Caco-2 (cell line): ENCODE data around the gene RNF14. TPM values are rescaled to one million over a fixed set of nuclear protein-coding genes. Genes with fewer than 3 reads are reported as not detected.

Experiments
- BruUV-seq: library from RNA; stranded (reverse); fragments of 400-500 nt; replicated peaks from 2 replicates; lab custom pipeline; 2021; lab: Mats Ljungman, UMichigan
- CTCF ChIA-PET: fragments of 300-600 bp; sonication (Branson Sonifier 250); formaldehyde crosslinking; loops from one replicate; lab custom pipeline; 2022; ENCODE audit warnings: antibody characterized with exemption; lab: Charles Lee
- POLR2A ChIA-PET: fragments of 300-600 bp; sonication (Branson Sonifier 250); formaldehyde crosslinking; loops from one replicate; lab custom pipeline; 2022; ENCODE audit warnings: antibody characterized with exemption; lab: Charles Lee
- DNase-seq, 2 experiments: peaks; one replicate each; pipeline versions ENCODE4 v3.0.0 to v3.0.0-alpha.2; 2020 to 2022
- H3K27me3 ChIP-seq: replicated peaks from 2 replicates; pipeline ENCODE4 v1.6.0; 2011; ENCODE audit warnings: low read length; ENCODE audit not compliant: control insufficient read depth, insufficient read depth
- H3K36me3 ChIP-seq: 2 replicates; pipeline ENCODE4 v1.5.1; 2011; ENCODE audit warnings: low read length; ENCODE audit not compliant: control insufficient read depth, insufficient read depth
- H3K4me1 ChIP-seq: fragments of 250-450 bp; sonication (Bioruptor Pico); 2 replicates; pipeline ENCODE4 v1.5.1; 2020; ENCODE audit warnings: mild to moderate bottlenecking
- H3K4me3 ChIP-seq: 2 replicates; pipeline ENCODE4 v1.5.1; 2011; ENCODE audit warnings: low read depth, mild to moderate bottlenecking, control low read depth, low read length
- H3K9me3 ChIP-seq: fragments of 250-450 bp; sonication (Bioruptor Pico); 2 replicates; pipeline ENCODE4 v1.5.1; 2020; ENCODE audit warnings: mild to moderate bottlenecking, moderate library complexity
- H3K27ac Mint-ChIP-seq: one replicate; pipeline ENCODE4 v1.8.0; 2022; ENCODE audit warnings: mixed read lengths; ENCODE audit not compliant: unreplicated experiment
- H3K27me3 Mint-ChIP-seq: one replicate; pipeline ENCODE4 v1.8.0; 2022; ENCODE audit warnings: mixed read lengths; ENCODE audit not compliant: insufficient read depth, unreplicated experiment
- H3K36me3 Mint-ChIP-seq: one replicate; pipeline ENCODE4 v1.8.0; 2022; ENCODE audit warnings: mild to moderate bottlenecking, mixed read lengths; ENCODE audit not compliant: insufficient read depth, unreplicated experiment
- H3K4me1 Mint-ChIP-seq: one replicate; pipeline ENCODE4 v1.8.0; 2022; ENCODE audit warnings: low read depth, mixed read lengths; ENCODE audit not compliant: unreplicated experiment
- H3K4me3 Mint-ChIP-seq: one replicate; pipeline ENCODE4 v1.8.0; 2022; ENCODE audit warnings: mild to moderate bottlenecking, moderate library complexity, mixed read lengths; ENCODE audit not compliant: unreplicated experiment
- H3K9me3 Mint-ChIP-seq: one replicate; pipeline ENCODE4 v1.8.0; 2022; ENCODE audit warnings: mixed read lengths; ENCODE audit not compliant: unreplicated experiment
- intact Hi-C: fragments of 100-400 bp; cut with micrococcal nuclease; formaldehyde crosslinking; loops from one replicate; pipeline ENCODE4 v1.10.0; 2022; ENCODE audit not compliant: unreplicated experiment
- total RNA-seq: library from RNA; stranded (reverse); gene quantifications from 2 replicates; pipeline ENCODE4 v1.2.3, GENCODE V29; 2022
- TF ChIP-seq, protein P1 (sequence below), 2 experiments: fragments of 200-600 bp in 1 of 2; IDR thresholded peaks; 1 replicate in 1 of 2; 2 replicates in 1 of 2; pipeline versions ENCODE4 v1.5.1 to v1.8.0; 2011 to 2022; ENCODE audit warnings: antibody characterized with exemption in 1 of 2, control low read depth in 1 of 2, inconsistent platforms in 1 of 2, low read depth in 1 of 2, low read length in 1 of 2, mild to moderate bottlenecking in 1 of 2, moderate library complexity in 1 of 2; ENCODE audit not compliant: insufficient read depth in 1 of 2, severe bottlenecking in 1 of 2, unreplicated experiment in 1 of 2

Gene RNF14
- total RNA-seq, 1 experiment from 2014 or later, result 38.7 TPM

DNA sequence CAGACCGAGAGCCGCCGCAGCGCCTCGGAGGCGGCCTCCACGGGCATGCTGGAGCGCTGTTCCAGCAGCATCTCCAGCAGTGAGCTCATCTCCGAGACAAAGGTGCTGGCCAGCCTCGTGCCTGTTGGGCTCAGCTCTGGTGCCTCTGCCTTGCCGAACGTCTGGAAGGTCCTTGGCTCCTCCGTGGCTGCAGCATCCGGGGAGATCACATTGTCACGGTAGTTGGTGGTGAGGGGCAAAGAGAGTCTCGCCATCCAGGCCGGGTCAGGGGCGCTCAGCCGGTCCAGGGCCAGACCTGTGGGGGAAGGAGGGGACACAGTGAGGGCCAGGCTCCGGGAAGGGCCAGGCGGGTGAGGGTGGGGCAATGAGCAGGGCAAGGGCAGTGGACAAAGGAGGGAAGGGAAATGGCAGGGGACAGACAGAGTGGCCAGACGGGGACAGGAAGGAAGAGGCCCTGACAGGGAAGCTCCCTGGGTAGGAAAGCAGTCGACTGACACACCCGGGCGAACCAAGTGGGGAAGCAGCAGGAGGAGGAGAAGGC lies 23.3 kb upstream of the RNF14 start:
- intact Hi-C loops, result no loop called here
- Histone ChIP-seq H3K36me3 (no peaks in the 10 kb centered on the region), H3K4me1 (no peaks in the 10 kb centered on the region), H3K27me3 (no peaks in the 10 kb centered on the region), H3K4me3 (no peak overlapping the region), H3K9me3 (no peaks in the 10 kb centered on the region)
- Mint-ChIP-seq H3K27me3 (no peaks in the 10 kb centered on the region), H3K9me3 (no peaks in the 10 kb centered on the region), H3K27ac (no peak overlapping the region), H3K36me3 (peaks cover 6% of the 10 kb centered on the region), H3K4me1 (no peaks in the 10 kb centered on the region), H3K4me3 (no peak overlapping the region)
- ChIA-PET CTCF (interaction anchor here (1.7 kb wide), 1 partner anchor 15 kb away, joined by 6 read pairs; no protein-coding TSS in a partner anchor), POLR2A (no interaction called here)
- TF ChIP-seq, protein P1, sequence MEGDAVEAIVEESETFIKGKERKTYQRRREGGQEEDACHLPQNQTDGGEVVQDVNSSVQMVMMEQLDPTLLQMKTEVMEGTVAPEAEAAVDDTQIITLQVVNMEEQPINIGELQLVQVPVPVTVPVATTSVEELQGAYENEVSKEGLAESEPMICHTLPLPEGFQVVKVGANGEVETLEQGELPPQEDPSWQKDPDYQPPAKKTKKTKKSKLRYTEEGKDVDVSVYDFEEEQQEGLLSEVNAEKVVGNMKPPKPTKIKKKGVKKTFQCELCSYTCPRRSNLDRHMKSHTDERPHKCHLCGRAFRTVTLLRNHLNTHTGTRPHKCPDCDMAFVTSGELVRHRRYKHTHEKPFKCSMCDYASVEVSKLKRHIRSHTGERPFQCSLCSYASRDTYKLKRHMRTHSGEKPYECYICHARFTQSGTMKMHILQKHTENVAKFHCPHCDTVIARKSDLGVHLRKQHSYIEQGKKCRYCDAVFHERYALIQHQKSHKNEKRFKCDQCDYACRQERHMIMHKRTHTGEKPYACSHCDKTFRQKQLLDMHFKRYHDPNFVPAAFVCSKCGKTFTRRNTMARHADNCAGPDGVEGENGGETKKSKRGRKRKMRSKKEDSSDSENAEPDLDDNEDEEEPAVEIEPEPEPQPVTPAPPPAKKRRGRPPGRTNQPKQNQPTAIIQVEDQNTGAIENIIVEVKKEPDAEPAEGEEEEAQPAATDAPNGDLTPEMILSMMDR (IDR thresholded peaks at IDR 0.05; ENCODE audit: insufficient read depth in 1 of 2, low read depth in 1 of 2, low read length in 1 of 2, severe bottlenecking in 1 of 2, unreplicated experiment in 1 of 2), result no peak
- DNase-seq, result no peak
- no TSS peak for BruUV-seq

DNA sequence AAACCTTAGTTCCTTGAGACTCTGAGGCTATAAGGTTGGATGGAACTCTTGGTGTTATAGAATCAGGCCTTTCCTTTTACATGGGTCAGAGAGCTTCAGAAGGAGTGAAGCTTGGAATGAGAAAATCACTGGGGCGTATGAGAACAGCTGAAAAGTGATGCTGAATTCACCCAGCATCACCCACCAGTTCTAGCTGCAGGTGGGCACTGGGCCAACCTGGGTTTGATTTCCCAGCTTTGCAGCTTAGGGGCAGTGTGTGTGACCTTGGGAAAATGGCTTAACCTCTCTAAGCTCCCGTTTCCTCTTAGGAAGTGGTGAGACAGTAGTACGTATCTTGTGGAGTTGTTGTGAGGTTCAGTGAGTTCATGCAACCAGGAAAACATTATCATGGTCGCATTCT lies 21.6 kb upstream of the RNF14 start:
- Mint-ChIP-seq H3K36me3 (peaks cover 4% of the 10 kb centered on the region), H3K4me1 (no peaks in the 10 kb centered on the region), H3K9me3 (no peaks in the 10 kb centered on the region), H3K4me3 (no peak overlapping the region), H3K27ac (no peak overlapping the region), H3K27me3 (no peaks in the 10 kb centered on the region)
- CTCF ChIA-PET, result interaction anchor here (2.1 kb wide), 1 partner anchor 13 kb away, joined by 10 read pairs; no protein-coding TSS in a partner anchor
- intact Hi-C loops, result no loop called here
- TF ChIP-seq, protein P1 (IDR thresholded peaks at IDR 0.05; ENCODE audit: insufficient read depth in 1 of 2, low read depth in 1 of 2, low read length in 1 of 2, severe bottlenecking in 1 of 2, unreplicated experiment in 1 of 2), result no peak
- Histone ChIP-seq H3K4me1 (no peaks in the 10 kb centered on the region), H3K9me3 (no peaks in the 10 kb centered on the region), H3K27me3 (no peaks in the 10 kb centered on the region), H3K4me3 (no peak overlapping the region), H3K36me3 (no peaks in the 10 kb centered on the region)
- POLR2A ChIA-PET, result no interaction called here
- no peak for DNase-seq
- no TSS peak for BruUV-seq

DNA sequence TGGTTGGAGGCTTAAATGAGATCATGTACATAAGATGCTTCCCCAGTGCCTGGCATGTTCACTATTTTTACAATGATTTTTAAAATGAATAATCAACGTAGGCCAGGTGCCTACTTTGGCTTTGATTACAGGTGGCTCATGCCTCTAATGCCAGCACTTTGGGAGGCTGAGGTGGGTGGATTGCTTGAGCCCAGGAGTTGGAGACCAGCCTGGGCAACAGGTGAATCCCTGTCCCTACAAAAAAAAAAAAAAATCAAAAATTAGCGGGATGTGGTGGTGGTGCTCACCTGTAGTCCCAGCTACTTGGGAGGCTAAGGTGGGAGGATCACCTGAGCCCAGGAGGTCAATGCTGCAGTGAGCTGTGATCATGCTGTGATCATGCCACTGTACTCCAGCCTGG lies 20.1 kb upstream of the RNF14 start:
- no peak for DNase-seq
- TF ChIP-seq, protein P1 (IDR thresholded peaks at IDR 0.05; ENCODE audit: insufficient read depth in 1 of 2, low read depth in 1 of 2, low read length in 1 of 2, severe bottlenecking in 1 of 2, unreplicated experiment in 1 of 2), result no peak
- Histone ChIP-seq H3K9me3 (no peaks in the 10 kb centered on the region), H3K4me3 (no peak overlapping the region), H3K27me3 (no peaks in the 10 kb centered on the region), H3K36me3 (no peaks in the 10 kb centered on the region), H3K4me1 (no peaks in the 10 kb centered on the region)
- intact Hi-C loops, result no loop called here
- CTCF ChIA-PET, result interaction anchor here (0.7 to 2.1 kb wide), 2 partner anchors 12 to 46 kb away, joined by 3 to 10 read pairs; no protein-coding TSS in a partner anchor
- Mint-ChIP-seq H3K4me3 (no peak overlapping the region), H3K27ac (no peak overlapping the region), H3K4me1 (no peaks in the 10 kb centered on the region), H3K27me3 (peaks cover 4% of the 10 kb centered on the region), H3K9me3 (no peaks in the 10 kb centered on the region), H3K36me3 (no peaks in the 10 kb centered on the region)
- BruUV-seq, result no TSS peak
- POLR2A ChIA-PET, result no interaction called here
